PFSK-1 (cell line): Measurements from ENCODE around the gene GPR89B.

Source experiments
- FOXP2 ChIP-seq: optimal IDR thresholded peaks from 2 replicates; pipeline ENCODE3; 2011; ENCODE audit warnings: borderline replicate concordance, control low read depth, inconsistent platforms; ENCODE audit not compliant: insufficient read depth; ENCODE audit errors: extremely low read length, extremely low read depth
- POLR2AphosphoS5 ChIP-seq: IDR thresholded peaks from 2 replicates; pipeline ENCODE4 v1.6.1; 2012; ENCODE audit warnings: low read depth, mild to moderate bottlenecking, control low read depth, low read length, moderate library complexity
- SIN3A ChIP-seq: IDR thresholded peaks from 2 replicates; pipeline ENCODE4 v1.6.1; 2012; ENCODE audit warnings: mild to moderate bottlenecking, low read length, moderate library complexity, borderline replicate concordance; ENCODE audit not compliant: insufficient read depth
- TAF1 ChIP-seq: IDR thresholded peaks from 2 replicates; pipeline ENCODE4 v1.6.1; 2012; ENCODE audit warnings: low read length, control low read depth, borderline replicate concordance; ENCODE audit not compliant: insufficient read depth
- TF ChIP-seq, protein P1 (sequence below), 2 experiments: IDR thresholded peaks; 2 replicates each; pipeline versions ENCODE4 v1.6.1 to v1.8.0; 2011 to 2012; ENCODE audit warnings: low read depth in 2 of 2, low read length in 2 of 2, control low read depth in 1 of 2, inconsistent platforms in 1 of 2, mild to moderate bottlenecking in 1 of 2, moderate library complexity in 1 of 2; ENCODE audit not compliant: insufficient read depth in 1 of 2

Gene GPR89B

GRCh38 chr1:147892731-147893214 lies 35.4 kb upstream of the GPR89B start:
- TF ChIP-seq TAF1 (no peak), SIN3A (no peak), POLR2AphosphoS5 (no peak), FOXP2 (no peak)
- TF ChIP-seq, protein P1, sequence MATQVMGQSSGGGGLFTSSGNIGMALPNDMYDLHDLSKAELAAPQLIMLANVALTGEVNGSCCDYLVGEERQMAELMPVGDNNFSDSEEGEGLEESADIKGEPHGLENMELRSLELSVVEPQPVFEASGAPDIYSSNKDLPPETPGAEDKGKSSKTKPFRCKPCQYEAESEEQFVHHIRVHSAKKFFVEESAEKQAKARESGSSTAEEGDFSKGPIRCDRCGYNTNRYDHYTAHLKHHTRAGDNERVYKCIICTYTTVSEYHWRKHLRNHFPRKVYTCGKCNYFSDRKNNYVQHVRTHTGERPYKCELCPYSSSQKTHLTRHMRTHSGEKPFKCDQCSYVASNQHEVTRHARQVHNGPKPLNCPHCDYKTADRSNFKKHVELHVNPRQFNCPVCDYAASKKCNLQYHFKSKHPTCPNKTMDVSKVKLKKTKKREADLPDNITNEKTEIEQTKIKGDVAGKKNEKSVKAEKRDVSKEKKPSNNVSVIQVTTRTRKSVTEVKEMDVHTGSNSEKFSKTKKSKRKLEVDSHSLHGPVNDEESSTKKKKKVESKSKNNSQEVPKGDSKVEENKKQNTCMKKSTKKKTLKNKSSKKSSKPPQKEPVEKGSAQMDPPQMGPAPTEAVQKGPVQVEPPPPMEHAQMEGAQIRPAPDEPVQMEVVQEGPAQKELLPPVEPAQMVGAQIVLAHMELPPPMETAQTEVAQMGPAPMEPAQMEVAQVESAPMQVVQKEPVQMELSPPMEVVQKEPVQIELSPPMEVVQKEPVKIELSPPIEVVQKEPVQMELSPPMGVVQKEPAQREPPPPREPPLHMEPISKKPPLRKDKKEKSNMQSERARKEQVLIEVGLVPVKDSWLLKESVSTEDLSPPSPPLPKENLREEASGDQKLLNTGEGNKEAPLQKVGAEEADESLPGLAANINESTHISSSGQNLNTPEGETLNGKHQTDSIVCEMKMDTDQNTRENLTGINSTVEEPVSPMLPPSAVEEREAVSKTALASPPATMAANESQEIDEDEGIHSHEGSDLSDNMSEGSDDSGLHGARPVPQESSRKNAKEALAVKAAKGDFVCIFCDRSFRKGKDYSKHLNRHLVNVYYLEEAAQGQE (IDR thresholded peaks at IDR 0.05; ENCODE audit: insufficient read depth in 1 of 2, low read depth in 2 of 2, low read length in 2 of 2) = no peak

DNA sequence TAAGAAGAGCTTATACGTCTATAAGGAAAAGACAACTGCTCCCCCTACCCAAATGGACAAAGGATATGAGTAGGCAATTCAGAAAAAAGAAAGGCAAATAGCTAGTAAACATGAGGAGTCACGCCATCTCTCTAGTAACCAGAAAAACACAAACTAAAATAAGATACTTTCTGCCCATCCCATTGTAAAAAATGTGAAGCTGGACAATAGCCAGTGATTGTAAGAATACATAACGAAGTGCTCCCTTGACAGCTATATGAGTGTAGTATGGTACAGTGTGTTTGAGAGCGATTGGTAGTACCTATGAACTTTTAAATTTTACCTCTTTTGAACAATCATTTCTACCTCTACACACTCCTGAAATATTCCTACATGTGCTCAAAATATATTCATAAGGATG lies 33.1 kb upstream of the GPR89B start:
- no peak for TF ChIP-seq POLR2AphosphoS5
- TF ChIP-seq SIN3A = no peak
- TF ChIP-seq FOXP2 = no peak
- TF ChIP-seq, protein P1 (IDR thresholded peaks at IDR 0.05; ENCODE audit: insufficient read depth in 1 of 2, low read depth in 2 of 2, low read length in 2 of 2) = no peak
- no peak for TF ChIP-seq TAF1

DNA sequence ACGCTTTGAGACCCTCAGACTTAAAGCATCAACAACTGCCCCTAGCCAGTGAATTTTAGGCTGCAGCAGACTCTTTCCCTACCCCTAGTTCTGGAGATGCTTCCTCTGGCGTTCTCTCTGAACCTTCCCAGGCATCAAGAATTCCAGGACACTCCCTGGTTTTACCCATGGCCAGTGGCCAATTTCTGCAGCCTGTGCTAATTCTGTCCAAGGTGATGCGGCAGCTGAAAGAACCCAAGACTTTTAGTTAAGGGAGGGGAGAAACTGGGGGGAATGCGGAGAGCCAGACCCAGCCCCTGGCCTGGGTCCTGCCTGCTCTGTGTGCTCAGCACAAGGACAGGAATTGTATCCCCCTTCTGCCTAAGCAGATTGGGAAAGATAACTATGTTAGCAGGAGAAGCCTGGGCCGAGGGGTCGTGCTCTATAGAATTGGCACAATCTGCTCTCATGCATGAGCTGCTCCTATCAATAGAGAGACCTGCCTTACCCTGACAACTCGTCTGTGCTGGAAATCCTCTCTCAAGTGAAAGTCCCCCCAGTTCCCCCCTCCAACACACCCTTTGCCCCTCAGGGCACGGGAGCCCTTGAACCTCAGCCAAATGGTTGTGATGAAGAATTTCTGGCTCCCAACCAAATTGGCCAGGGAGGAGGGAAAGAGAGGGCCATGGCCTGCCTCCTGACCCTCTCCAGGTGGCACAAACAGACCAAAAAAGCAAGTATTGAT lies 31.0 kb upstream of the GPR89B start:
- no peak for TF ChIP-seq SIN3A
- TF ChIP-seq, protein P1 (IDR thresholded peaks at IDR 0.05; ENCODE audit: insufficient read depth in 1 of 2, low read depth in 2 of 2, low read length in 2 of 2) = no peak
- no peak for TF ChIP-seq POLR2AphosphoS5
- no peak for TF ChIP-seq TAF1
- no peak for TF ChIP-seq FOXP2

DNA sequence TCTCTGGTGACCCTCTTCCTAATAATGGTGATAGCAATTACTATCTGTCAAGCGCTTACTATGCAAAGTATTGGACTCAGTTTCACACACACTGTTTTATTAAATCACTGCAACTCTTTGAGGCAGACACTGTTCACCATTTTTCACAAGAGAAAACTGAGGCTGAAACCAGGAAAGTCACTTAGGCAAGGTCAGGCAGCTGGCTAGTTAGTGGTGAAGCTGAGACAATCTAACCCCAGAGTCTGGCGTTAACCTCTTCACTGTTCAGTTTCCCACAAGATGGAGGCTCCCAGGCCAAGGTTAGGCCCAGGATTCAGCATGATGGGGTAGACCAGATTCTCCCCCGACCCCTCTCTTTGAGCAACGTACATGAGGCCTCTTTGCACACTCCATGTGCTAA lies 30.4 kb upstream of the GPR89B start:
- TF ChIP-seq TAF1 (no peak), SIN3A (no peak), POLR2AphosphoS5 (no peak), FOXP2 (no peak)
- TF ChIP-seq, protein P1 (IDR thresholded peaks at IDR 0.05; ENCODE audit: insufficient read depth in 1 of 2, low read depth in 2 of 2, low read length in 2 of 2) = no peak

GRCh38 chr1:147902253-147902845 lies 25.9 kb upstream of the GPR89B start, which contains the start of gene GJA8:
Gene GJA8 (plus strand): TSS chr1:147902795. CDS start chr1:147907956, 5,161 bp downstream.
- TF ChIP-seq, protein P1 (IDR thresholded peaks at IDR 0.05; ENCODE audit: insufficient read depth in 1 of 2, low read depth in 2 of 2, low read length in 2 of 2) = no peak
- TF ChIP-seq SIN3A (no peak), TAF1 (no peak), POLR2AphosphoS5 (no peak), FOXP2 (no peak)
